NB4 (cell line): ENCODE measurements around the gene SRPRB.

Source experiments
- DNase-seq: peaks from one replicate; pipeline ENCODE4 v3.0.0; 2010; ENCODE audit warnings: low read depth
- H3K4me3 ChIP-seq: one replicate; pipeline ENCODE4 v1.5.1; 2011; ENCODE audit warnings: mild to moderate bottlenecking, low read depth, low read length, moderate library complexity
- CTCF ChIP-seq: IDR thresholded peaks from one replicate; pipeline ENCODE4 v1.5.1; 2012; ENCODE audit warnings: low read depth, low read length
- MAX ChIP-seq: IDR thresholded peaks from 2 replicates; pipeline ENCODE4 v1.6.1; 2011; ENCODE audit warnings: low read depth, low read length
- MYC ChIP-seq: IDR thresholded peaks from 2 replicates; pipeline ENCODE4 v1.6.1; 2011; ENCODE audit warnings: low read depth, low read length
- POLR2A ChIP-seq: IDR thresholded peaks from 2 replicates; pipeline ENCODE4 v1.6.1; 2011; ENCODE audit warnings: mild to moderate bottlenecking; ENCODE audit not compliant: insufficient read length; ENCODE audit errors: extremely low read depth

Gene SRPRB

GRCh38 chr3:133850034-133850433 is 44.4 kb downstream of the SRPRB start:
- H3K4me3 ChIP-seq = no peak overlapping the region
- no peak for DNase-seq
- TF ChIP-seq POLR2A = no peak
- no peak for TF ChIP-seq CTCF
- no peak for TF ChIP-seq MAX

- no peak overlapping the region for H3K4me3 ChIP-seq
- TF ChIP-seq CTCF = no peak
- no peak for TF ChIP-seq MAX
- no peak for TF ChIP-seq POLR2A
- no peak for TF ChIP-seq MYC
- DNase-seq = peak; percentile 22
Observed at GRCh38 chr3:133851266-133851906, 45.8 kb downstream of the SRPRB start.

GRCh38 chr3:133851931-133852330 is 46.3 kb downstream of the SRPRB start:
- TF ChIP-seq MYC (no peak), CTCF (no peak), POLR2A (no peak), MAX (no peak)
- no peak overlapping the region for H3K4me3 ChIP-seq
- DNase-seq = no peak

GRCh38 chr3:133853063-133853924 is 47.7 kb downstream of the SRPRB start:
- no peak overlapping the region for H3K4me3 ChIP-seq
- DNase-seq = no peak
- TF ChIP-seq POLR2A (no peak), MYC (no peak), MAX (no peak), CTCF (no peak)

GRCh38 chr3:133853925-133854227 is 48.3 kb downstream of the SRPRB start:
- no peak for DNase-seq
- no peak overlapping the region for H3K4me3 ChIP-seq
- TF ChIP-seq POLR2A (no peak), CTCF (no peak), MYC (no peak), MAX (no peak)
